K562 (cell line): Measurements from ENCODE around the gene SLC4A2. TPM values are rescaled to one million over a fixed set of nuclear protein-coding genes. Genes with fewer than 3 reads are reported as not detected.

Source experiments
- ARID2 ChIP-seq: fragments of 450-650 bp; IDR thresholded peaks from 2 replicates; pipeline ENCODE4 v1.6.1; 2017; ENCODE audit warnings: antibody characterized with exemption, mild to moderate bottlenecking
- HDAC1 ChIP-seq, 2 experiments: fragments of 450-650 bp; IDR thresholded peaks; 2 replicates each; pipeline ENCODE4 v1.6.1; 2016 to 2017; ENCODE audit warnings: inconsistent platforms in 1 of 2, mild to moderate bottlenecking in 1 of 2, moderate library complexity in 1 of 2
- HNRNPUL1 ChIP-seq: fragments of 200-400 bp; formaldehyde crosslinking; IDR thresholded peaks from 2 replicates; pipeline ENCODE4 v1.6.1; 2017; ENCODE audit warnings: low read length
- HOXB6 ChIP-seq: fragments of 250-450 bp; sonication (Bioruptor Pico); IDR thresholded peaks from 2 replicates; pipeline ENCODE4 v1.5.1; 2022; ENCODE audit warnings: mild to moderate bottlenecking, borderline replicate concordance
- NFE2 ChIP-seq: IDR thresholded peaks from 2 replicates; pipeline ENCODE4 v1.6.1; 2014; ENCODE audit warnings: antibody characterized with exemption, low read depth
- NFYB ChIP-seq: IDR thresholded peaks from 2 replicates; pipeline ENCODE4 v1.6.1; 2011; ENCODE audit warnings: mild to moderate bottlenecking, moderate library complexity; ENCODE audit not compliant: insufficient read length; ENCODE audit errors: extremely low read depth
- PML ChIP-seq: IDR thresholded peaks from 2 replicates; pipeline ENCODE4 v1.6.1; 2012; ENCODE audit warnings: low read length, inconsistent platforms
- STAT5B ChIP-seq: fragments of 250-450 bp; sonication (Bioruptor Pico); IDR thresholded peaks from 2 replicates; pipeline ENCODE4 v1.8.0; 2021; ENCODE audit warnings: mild to moderate bottlenecking, inconsistent platforms
- SUPT5H ChIP-seq: fragments of 450-650 bp; IDR thresholded peaks from 2 replicates; pipeline ENCODE4 v1.6.1; 2016
- polyA plus RNA-seq, 8 experiments: library from polyadenylated mRNA; depleted of rRNA in 4 of 8; stranded (reverse) in 5 of 8; unstranded in 3 of 8; fragments of >200 nt; fragmentation: Nextera tagmentation in 2 of 8; fragmentation: Illumina TruSeq in 1 of 8; extraction: Ambion mirVana in 2 of 8; extraction: Trizol in 1 of 8; gene quantifications; 2 replicates each; pipeline versions ENCODE4 v1.2.1 to v1.2.3, GENCODE V29; 2011 to 2014; ENCODE audit warnings: inconsistent platforms in 1 of 8, missing spikeins in 1 of 8
- total RNA-seq, 7 experiments: library from RNA; depleted of rRNA in 6 of 7; stranded (reverse); fragments of >200 nt in 6 of 7; fragmentation: Illumina TruSeq in 2 of 7; extraction: Trizol in 2 of 7; gene quantifications; 2 replicates each; pipeline versions ENCODE4 v1.2.1 to v1.2.3, GENCODE V29; 2011 to 2021; ENCODE audit warnings: low replicate concordance in 1 of 7
- TF ChIP-seq, protein P1 (sequence below): fragments of 450-650 bp; IDR thresholded peaks from 2 replicates; pipeline ENCODE4 v1.6.1; 2016; ENCODE audit warnings: missing biosample characterization, missing genetic modification characterization
- TF ChIP-seq, protein P2 (sequence below): fragments of 200-800 bp; sonication (Bioruptor generic); IDR thresholded peaks from 2 replicates; pipeline ENCODE4 v1.6.1; 2017; ENCODE audit warnings: missing genetic modification characterization, missing compliant biosample characterization
- TF ChIP-seq, protein P3 (sequence below): fragments of 150-350 bp; IDR thresholded peaks from 2 replicates; pipeline ENCODE4 v1.6.1; 2014; ENCODE audit warnings: low read depth, mild to moderate bottlenecking, low read length, borderline replicate concordance
- TF ChIP-seq, protein P4 (sequence below): fragments of 450-650 bp; IDR thresholded peaks from 2 replicates; pipeline ENCODE4 v1.6.1; 2016; ENCODE audit warnings: low read depth

The SLC4A2 gene
- total and polyA plus RNA-seq, 9 of the 15 experiments (the other 6 are each of a cell fraction or from before 2014, with no cell fraction given) = 11.4 to 375 (median 130) TPM

DNA sequence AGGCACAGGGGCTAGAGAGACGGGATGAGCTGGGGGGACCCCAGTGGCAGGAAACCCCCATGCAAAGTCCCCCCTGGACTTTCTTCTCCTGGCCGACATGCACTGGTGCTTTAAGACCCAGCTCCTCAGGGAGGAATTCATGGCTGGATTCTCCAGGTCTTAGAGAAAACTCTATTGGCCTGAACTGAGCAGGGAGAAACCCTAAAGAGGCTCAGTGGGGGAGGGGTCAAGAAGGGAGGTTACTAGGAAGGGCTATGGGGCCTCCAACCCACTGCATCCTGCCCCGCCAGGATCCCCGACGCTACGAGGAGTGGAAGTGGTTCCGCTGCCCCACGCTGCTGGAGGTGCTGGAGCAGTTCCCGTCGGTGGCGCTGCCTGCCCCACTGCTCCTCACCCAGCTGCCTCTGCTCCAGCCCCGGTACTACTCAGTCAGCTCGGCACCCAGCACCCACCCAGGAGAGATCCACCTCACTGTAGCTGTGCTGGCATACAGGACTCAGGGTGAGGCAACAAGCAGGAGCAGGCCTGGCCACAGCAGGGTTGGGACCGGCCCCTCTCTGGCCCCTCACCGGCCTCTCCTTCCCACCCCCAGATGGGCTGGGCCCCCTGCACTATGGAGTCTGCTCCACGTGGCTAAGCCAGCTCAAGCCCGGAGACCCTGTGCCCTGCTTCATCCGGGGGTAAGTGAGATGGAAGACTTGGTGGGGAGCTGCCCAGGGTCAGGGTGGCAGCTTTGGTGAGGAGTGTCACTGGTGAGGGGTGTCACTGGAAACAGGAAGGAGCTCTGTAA is 48.9 kb upstream of the SLC4A2 start (continued):
- TF ChIP-seq HNRNPUL1 (no peak), HDAC1 (IDR thresholded peaks at IDR 0.05) (peak in 1 of 2 experiments; percentile 91; a peak in 2 of 4 replicates), NFE2 (0 out of 2 replicates have a peak, but pooled peaks have one; percentile 10), HOXB6 (CRISPR knock-in tag) (no peak), PML (peak; percentile 17; the same call in 1 of the 2 replicates), SUPT5H (peak; percentile 68), ARID2 (no peak), STAT5B (CRISPR knock-in tag) (no peak), NFYB (no peak)
- TF ChIP-seq, protein P1, sequence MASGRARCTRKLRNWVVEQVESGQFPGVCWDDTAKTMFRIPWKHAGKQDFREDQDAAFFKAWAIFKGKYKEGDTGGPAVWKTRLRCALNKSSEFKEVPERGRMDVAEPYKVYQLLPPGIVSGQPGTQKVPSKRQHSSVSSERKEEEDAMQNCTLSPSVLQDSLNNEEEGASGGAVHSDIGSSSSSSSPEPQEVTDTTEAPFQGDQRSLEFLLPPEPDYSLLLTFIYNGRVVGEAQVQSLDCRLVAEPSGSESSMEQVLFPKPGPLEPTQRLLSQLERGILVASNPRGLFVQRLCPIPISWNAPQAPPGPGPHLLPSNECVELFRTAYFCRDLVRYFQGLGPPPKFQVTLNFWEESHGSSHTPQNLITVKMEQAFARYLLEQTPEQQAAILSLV = no peak
- TF ChIP-seq, protein P2, sequence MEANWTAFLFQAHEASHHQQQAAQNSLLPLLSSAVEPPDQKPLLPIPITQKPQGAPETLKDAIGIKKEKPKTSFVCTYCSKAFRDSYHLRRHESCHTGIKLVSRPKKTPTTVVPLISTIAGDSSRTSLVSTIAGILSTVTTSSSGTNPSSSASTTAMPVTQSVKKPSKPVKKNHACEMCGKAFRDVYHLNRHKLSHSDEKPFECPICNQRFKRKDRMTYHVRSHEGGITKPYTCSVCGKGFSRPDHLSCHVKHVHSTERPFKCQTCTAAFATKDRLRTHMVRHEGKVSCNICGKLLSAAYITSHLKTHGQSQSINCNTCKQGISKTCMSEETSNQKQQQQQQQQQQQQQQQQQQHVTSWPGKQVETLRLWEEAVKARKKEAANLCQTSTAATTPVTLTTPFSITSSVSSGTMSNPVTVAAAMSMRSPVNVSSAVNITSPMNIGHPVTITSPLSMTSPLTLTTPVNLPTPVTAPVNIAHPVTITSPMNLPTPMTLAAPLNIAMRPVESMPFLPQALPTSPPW (CRISPR knock-in tag) = peak; percentile 23; the same call in 1 of the 2 replicates
- TF ChIP-seq, protein P3, sequence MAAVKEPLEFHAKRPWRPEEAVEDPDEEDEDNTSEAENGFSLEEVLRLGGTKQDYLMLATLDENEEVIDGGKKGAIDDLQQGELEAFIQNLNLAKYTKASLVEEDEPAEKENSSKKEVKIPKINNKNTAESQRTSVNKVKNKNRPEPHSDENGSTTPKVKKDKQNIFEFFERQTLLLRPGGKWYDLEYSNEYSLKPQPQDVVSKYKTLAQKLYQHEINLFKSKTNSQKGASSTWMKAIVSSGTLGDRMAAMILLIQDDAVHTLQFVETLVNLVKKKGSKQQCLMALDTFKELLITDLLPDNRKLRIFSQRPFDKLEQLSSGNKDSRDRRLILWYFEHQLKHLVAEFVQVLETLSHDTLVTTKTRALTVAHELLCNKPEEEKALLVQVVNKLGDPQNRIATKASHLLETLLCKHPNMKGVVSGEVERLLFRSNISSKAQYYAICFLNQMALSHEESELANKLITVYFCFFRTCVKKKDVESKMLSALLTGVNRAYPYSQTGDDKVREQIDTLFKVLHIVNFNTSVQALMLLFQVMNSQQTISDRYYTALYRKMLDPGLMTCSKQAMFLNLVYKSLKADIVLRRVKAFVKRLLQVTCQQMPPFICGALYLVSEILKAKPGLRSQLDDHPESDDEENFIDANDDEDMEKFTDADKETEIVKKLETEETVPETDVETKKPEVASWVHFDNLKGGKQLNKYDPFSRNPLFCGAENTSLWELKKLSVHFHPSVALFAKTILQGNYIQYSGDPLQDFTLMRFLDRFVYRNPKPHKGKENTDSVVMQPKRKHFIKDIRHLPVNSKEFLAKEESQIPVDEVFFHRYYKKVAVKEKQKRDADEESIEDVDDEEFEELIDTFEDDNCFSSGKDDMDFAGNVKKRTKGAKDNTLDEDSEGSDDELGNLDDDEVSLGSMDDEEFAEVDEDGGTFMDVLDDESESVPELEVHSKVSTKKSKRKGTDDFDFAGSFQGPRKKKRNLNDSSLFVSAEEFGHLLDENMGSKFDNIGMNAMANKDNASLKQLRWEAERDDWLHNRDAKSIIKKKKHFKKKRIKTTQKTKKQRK = no peak
- TF ChIP-seq, protein P4, sequence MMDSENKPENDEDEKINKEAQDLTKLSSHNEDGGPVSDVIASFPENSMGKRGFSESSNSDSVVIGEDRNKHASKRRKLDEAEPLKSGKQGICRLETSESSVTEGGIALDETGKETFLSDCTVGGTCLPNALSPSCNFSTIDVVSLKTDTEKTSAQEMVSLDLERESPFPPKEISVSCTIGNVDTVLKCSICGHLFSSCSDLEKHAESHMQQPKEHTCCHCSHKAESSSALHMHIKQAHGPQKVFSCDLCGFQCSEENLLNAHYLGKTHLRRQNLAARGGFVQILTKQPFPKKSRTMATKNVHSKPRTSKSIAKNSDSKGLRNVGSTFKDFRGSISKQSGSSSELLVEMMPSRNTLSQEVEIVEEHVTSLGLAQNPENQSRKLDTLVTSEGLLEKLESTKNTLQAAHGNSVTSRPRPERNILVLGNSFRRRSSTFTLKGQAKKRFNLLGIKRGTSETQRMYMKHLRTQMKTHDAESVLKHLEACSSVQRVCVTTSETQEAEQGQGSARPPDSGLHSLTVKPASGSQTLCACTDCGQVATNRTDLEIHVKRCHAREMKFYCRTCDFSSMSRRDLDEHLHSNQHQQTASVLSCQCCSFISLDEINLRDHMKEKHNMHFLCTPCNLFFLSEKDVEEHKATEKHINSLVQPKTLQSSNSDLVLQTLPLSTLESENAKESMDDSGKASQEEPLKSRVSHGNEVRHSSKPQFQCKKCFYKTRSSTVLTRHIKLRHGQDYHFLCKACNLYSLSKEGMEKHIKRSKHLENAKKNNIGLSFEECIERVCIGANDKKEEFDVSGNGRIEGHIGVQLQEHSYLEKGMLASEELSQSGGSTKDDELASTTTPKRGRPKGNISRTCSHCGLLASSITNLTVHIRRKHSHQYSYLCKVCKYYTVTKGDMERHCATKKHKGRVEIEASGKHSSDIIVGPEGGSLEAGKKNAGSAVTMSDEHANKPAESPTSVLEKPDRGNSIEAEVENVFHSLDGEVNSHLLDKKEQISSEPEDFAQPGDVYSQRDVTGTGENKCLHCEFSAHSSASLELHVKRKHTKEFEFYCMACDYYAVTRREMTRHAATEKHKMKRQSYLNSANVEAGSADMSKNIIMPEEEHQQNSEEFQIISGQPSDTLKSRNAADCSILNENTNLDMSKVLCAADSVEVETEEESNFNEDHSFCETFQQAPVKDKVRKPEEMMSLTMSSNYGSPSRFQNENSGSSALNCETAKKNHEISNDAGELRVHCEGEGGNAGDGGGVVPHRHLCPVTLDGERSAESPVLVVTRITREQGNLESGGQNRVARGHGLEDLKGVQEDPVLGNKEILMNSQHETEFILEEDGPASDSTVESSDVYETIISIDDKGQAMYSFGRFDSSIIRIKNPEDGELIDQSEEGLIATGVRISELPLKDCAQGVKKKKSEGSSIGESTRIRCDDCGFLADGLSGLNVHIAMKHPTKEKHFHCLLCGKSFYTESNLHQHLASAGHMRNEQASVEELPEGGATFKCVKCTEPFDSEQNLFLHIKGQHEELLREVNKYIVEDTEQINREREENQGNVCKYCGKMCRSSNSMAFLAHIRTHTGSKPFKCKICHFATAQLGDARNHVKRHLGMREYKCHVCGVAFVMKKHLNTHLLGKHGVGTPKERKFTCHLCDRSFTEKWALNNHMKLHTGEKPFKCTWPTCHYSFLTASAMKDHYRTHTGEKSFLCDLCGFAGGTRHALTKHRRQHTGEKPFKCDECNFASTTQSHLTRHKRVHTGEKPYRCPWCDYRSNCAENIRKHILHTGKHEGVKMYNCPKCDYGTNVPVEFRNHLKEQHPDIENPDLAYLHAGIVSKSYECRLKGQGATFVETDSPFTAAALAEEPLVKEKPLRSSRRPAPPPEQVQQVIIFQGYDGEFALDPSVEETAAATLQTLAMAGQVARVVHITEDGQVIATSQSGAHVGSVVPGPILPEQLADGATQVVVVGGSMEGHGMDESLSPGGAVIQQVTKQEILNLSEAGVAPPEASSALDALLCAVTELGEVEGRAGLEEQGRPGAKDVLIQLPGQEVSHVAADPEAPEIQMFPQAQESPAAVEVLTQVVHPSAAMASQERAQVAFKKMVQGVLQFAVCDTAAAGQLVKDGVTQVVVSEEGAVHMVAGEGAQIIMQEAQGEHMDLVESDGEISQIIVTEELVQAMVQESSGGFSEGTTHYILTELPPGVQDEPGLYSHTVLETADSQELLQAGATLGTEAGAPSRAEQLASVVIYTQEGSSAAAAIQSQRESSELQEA = no peak
